ENCODE measurements around the gene SPTBN4. TPM values are rescaled to one million over a fixed set of nuclear protein-coding genes. Genes with fewer than 3 reads are reported as not detected.

SPTBN4 gene
- total RNA-seq, 2 experiments from 2014 or later = 1.3 to 2.3 TPM

- intact Hi-C loops (cut with micrococcal nuclease) = no loop called here
- DNase-seq (no peak), ATAC-seq (no peak)
- POLR2A ChIA-PET = interaction anchor here (1.1 kb wide), 1 partner anchor 66 kb away, joined by 3 read pairs; no protein-coding TSS in a partner anchor
- CTCF ChIA-PET = interaction anchor here (1.4 to 4.3 kb wide), 7 partner anchors 11 to 271 kb away, joined by 3 to 51 read pairs (median 9); partner anchors contain the start of gene LTBP4
- H3K4me1 Mint-ChIP-seq (ENCODE audit: low read depth) = peaks cover 6% of the 10 kb centered on the region
- no peak overlapping the region for H3K27ac Mint-ChIP-seq
- H3K9me3 Mint-ChIP-seq = peaks cover 3% of the 10 kb centered on the region
- H3K36me3 Mint-ChIP-seq (ENCODE audit: low read depth) = no peaks in the 10 kb centered on the region
- TF ChIP-seq CTCF (IDR thresholded peaks at IDR 0.05) = no peak
- peaks cover 27% of the 10 kb centered on the region for H3K27me3 Mint-ChIP-seq
- no peak overlapping the region for H3K4me3 Mint-ChIP-seq
Measured at GRCh38 chr19:40547836-40548235, 81.0 kb downstream of the SPTBN4 start.

GRCh38 chr19:40549007-40549708, 82.4 kb downstream of the SPTBN4 start:
- intact Hi-C loops (cut with micrococcal nuclease) = no loop called here
- ATAC-seq (peak; percentile 99), DNase-seq (peak; percentile 87)
- peaks cover 34% of the 10 kb centered on the region for H3K27me3 Mint-ChIP-seq
- POLR2A ChIA-PET = interaction anchor here (1.4 kb wide), 1 partner anchor 21 kb away, joined by 4 read pairs; no protein-coding TSS in a partner anchor
- peaks cover 3% of the 10 kb centered on the region for H3K9me3 Mint-ChIP-seq
- CTCF ChIA-PET = interaction anchor here (0.7 to 4.3 kb wide), 19 partner anchors 9 to 270 kb away, joined by 3 to 51 read pairs (median 4); partner anchors contain the start of gene LTBP4
- TF ChIP-seq CTCF (IDR thresholded peaks at IDR 0.05) = peak; percentile 40
- no peak overlapping the region for H3K4me3 Mint-ChIP-seq
- no peaks in the 10 kb centered on the region for H3K36me3 Mint-ChIP-seq (ENCODE audit: low read depth)
- H3K4me1 Mint-ChIP-seq (ENCODE audit: low read depth) = peaks cover 7% of the 10 kb centered on the region
- no peak overlapping the region for H3K27ac Mint-ChIP-seq

DNA sequence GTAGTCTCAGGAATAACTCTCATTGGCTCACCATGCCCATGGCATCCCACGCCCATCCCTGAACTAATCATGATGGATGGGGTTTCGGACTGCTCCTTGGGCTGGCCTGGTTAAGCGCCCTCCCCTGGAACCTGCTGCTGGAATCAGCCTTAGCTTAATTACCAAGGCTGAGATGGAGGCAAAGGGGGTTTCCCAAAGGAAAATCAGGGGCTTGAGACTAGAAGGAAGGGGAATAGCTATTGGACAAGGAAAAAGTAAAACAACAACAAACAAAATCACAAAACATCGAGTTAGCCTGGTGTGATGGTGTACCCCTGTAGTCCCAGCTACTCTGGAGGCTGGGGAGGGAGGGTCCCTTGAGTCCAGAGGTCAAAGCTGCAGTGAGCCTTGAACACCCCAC, 84.2 kb downstream of the SPTBN4 start:
- CTCF ChIA-PET = interaction anchor here (4.2 to 4.3 kb wide), 2 partner anchors 50 to 83 kb away, joined by 35 to 51 read pairs; partner anchors contain the start of gene LTBP4
- H3K36me3 Mint-ChIP-seq (ENCODE audit: low read depth) = no peaks in the 10 kb centered on the region
- no peak for ATAC-seq
- H3K27me3 Mint-ChIP-seq = peaks cover 41% of the 10 kb centered on the region
- POLR2A ChIA-PET = no interaction called here
- H3K4me3 Mint-ChIP-seq = no peak overlapping the region
- intact Hi-C loops (cut with micrococcal nuclease) = no loop called here
- no peak overlapping the region for H3K27ac Mint-ChIP-seq
- H3K9me3 Mint-ChIP-seq = peaks cover 3% of the 10 kb centered on the region
- TF ChIP-seq CTCF (IDR thresholded peaks at IDR 0.05) = no peak
- H3K4me1 Mint-ChIP-seq (ENCODE audit: low read depth) = peaks cover 7% of the 10 kb centered on the region
- no peak for DNase-seq

- Mint-ChIP-seq H3K27me3 (peaks cover 39% of the 10 kb centered on the region), H3K9me3 (no peaks in the 10 kb centered on the region), H3K27ac (no peak overlapping the region), H3K4me3 (no peak overlapping the region), H3K4me1 (ENCODE audit: low read depth) (peaks cover 7% of the 10 kb centered on the region), H3K36me3 (ENCODE audit: low read depth) (no peaks in the 10 kb centered on the region)
- no peak for TF ChIP-seq CTCF (IDR thresholded peaks at IDR 0.05)
- intact Hi-C loops (cut with micrococcal nuclease) = no loop called here
- DNase-seq (no peak), ATAC-seq (no peak)
- ChIA-PET CTCF (interaction anchor here (0.7 to 1.0 kb wide), 3 partner anchors 18 to 82 kb away, joined by 3 to 5 read pairs (median 3); no protein-coding TSS in a partner anchor), POLR2A (interaction anchor here (0.7 kb wide), 1 partner anchor 51 kb away, joined by 3 read pairs; no protein-coding TSS in a partner anchor)
Measured at GRCh38 chr19:40552848-40553247, 86.0 kb downstream of the SPTBN4 start.

Data from activated CD8-positive, alpha-beta T cell treated with anti-CD3 and anti-CD28 coated beads for 36 hours (primary cell).